ENCODE results near the gene CDC42BPG.

The CDC42BPG gene

DNA sequence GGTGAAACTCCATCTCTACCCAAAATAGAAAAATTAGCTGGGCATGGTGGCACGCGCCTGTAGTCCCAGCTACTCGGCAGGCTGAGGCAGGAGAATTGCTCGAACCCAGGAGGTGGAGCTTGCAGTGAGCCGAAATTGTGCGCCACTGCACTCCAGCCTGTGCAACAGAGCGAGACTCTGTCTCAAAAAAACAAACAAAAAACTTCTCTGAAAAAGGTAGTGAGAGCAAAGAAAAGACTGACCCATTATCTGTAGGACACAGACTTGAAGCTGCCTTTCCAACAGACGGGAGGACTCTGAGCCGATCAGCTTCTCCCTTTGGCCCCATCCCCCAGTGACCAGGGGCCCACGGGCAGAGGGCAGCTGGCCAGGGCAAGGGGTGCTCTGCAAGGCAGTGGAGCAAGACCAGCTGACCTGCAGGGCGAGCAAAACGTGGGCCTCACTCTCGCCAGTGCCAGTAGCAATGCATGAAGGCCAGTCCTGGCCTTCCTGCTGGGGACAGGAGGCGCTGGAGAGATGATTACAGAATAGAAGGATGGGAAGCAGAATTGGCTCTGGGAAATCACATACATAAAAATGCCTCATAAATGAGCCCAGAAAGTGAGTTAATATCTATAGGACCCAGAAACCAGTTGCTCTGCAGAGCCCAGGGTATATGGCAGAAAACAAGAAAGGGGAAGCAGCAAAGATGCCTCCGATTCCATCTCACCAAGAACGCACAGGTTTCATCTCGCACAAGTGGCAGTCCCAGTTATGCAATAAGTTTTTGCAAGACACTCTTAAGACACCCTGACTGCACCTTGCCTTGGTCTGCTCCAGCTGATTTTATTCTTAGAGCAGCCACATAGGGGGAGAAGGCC, 31.1 kb upstream of the CDC42BPG start:
- no peak for DNase-seq (ENCODE audit: low read depth)
- peak overlapping the region; percentile 99 for H3K4me3 ChIP-seq (ENCODE audit: low read depth, low read length)
- in situ Hi-C loops (cut with HindIII; ENCODE audit: low sequenced_read_pairs): no loop called here
- TF ChIP-seq, protein P1, sequence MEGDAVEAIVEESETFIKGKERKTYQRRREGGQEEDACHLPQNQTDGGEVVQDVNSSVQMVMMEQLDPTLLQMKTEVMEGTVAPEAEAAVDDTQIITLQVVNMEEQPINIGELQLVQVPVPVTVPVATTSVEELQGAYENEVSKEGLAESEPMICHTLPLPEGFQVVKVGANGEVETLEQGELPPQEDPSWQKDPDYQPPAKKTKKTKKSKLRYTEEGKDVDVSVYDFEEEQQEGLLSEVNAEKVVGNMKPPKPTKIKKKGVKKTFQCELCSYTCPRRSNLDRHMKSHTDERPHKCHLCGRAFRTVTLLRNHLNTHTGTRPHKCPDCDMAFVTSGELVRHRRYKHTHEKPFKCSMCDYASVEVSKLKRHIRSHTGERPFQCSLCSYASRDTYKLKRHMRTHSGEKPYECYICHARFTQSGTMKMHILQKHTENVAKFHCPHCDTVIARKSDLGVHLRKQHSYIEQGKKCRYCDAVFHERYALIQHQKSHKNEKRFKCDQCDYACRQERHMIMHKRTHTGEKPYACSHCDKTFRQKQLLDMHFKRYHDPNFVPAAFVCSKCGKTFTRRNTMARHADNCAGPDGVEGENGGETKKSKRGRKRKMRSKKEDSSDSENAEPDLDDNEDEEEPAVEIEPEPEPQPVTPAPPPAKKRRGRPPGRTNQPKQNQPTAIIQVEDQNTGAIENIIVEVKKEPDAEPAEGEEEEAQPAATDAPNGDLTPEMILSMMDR (IDR thresholded peaks at IDR 0.05; ENCODE audit: low read depth, low read length, missing control alignments): peak; percentile 14

DNA sequence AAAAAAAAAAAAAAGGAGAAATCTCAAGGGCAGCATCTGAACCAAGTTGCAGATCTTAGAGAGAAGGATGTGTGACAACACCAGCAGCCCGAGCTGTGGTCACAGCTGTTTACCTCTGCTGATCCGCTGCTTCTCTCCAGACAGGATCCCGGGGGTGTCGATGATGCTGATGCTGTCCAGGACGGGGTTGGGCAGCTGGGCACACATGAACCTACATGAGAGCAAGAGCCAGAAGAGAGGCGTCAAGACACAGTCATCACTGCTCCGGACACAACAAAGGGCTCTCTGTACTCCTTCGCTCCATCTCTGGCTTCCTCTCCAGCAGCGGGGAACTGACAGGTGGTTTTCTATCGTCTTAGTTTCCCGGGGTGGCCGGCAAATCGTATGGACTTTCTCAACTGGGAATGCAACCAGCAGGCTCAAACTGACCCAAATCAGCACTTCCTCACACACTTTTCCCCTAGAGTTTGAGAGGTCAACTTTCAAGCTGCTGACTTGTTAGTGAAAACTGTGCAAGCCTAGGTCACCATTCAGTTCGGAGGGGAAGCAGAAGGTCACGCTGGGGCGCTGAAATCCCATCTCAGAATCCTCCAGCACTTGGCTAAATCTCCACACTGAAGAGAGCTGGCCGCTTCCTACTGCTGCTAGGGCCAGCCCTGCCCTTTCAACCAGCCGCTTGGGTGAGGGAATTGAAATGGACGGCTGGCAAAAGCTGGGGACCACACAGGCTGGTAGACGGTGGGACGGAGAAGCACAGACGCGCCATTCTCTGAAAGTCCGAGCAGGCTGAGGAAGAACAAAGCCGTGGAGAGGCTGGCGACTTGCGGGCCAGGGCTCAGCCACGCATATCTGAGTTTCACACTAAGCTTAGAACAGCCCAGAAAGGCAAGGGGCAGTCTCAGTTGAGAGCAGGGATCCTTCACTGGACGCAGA, 30.1 kb upstream of the CDC42BPG start:
- in situ Hi-C loops (cut with HindIII; ENCODE audit: low sequenced_read_pairs): loop anchor here (25.0 kb wide), 1 partner anchor 112 kb away; the partner anchor contains the start of gene PYGM
- H3K4me3 ChIP-seq (ENCODE audit: low read depth, low read length): peak overlapping the region; percentile 99
- DNase-seq (ENCODE audit: low read depth): no peak
- TF ChIP-seq, protein P1 (IDR thresholded peaks at IDR 0.05; ENCODE audit: low read depth, low read length, missing control alignments): no peak

DNA sequence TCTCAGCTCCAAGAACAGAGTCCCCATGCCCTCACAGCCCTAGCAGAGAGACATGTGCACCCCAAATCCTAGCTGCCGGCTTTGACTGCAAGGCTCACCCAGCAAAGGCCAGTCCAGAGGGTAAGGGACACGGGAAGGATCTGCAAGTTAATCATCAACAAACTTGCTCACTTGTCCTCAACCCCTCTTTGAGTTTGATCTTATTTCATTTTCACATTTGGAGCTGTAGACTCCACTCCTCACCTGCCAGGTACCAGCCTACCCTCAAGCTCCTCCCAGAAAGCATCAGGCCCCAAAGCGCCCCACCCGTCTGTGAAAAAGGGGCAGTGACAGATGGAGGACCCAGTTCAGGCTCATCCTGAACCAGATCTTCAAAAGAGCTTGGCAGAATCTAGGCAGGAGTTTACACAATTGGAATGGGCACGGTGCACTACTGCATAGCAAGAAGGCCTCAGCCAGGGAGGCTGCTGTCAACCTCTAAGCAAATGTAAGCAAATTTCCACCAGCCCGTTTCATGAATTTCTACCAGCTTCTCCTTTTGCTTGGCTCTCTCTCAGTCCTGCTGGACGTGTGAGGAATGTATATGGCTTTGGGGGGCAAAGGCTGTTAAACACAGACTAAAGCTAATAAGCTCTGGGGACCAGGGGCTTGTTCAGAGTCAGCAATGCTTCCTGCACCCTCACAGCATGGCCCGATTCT, 28.5 kb upstream of the CDC42BPG start:
- in situ Hi-C loops (cut with HindIII; ENCODE audit: low sequenced_read_pairs): loop anchor here (25.0 kb wide), 1 partner anchor 111 kb away; the partner anchor contains the start of gene PYGM

DNA sequence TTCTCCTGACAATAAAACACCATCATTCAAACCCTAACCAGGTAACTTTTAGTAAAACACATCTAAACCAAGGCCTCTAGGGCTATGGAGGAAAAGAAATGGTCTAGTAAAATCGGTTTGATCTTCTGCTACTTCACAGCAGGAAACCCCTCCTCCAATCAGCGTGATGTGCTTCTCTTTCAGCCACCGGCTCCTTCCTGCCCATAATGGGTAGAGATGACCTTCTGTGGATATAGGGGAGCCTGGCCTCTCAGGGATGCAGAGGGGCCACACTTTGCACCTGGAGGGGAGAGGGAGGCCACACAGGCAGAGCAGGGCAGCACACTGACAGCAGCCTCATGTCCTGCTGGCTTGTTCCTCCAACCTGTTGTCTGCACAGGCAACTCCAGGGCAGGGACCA, 27.0 kb upstream of the CDC42BPG start:
- in situ Hi-C loops (cut with HindIII; ENCODE audit: low sequenced_read_pairs): loop anchor here (25.0 kb wide), 1 partner anchor 109 kb away; the partner anchor contains the start of gene PYGM
- no peak overlapping the region for H3K4me3 ChIP-seq (ENCODE audit: low read depth, low read length)
- TF ChIP-seq, protein P1 (IDR thresholded peaks at IDR 0.05; ENCODE audit: low read depth, low read length, missing control alignments): no peak
- no peak for DNase-seq (ENCODE audit: low read depth)

More for the DNA sequence above, 28.5 kb upstream of the CDC42BPG start:
- no peak overlapping the region for H3K4me3 ChIP-seq (ENCODE audit: low read depth, low read length)
- TF ChIP-seq, protein P1 (IDR thresholded peaks at IDR 0.05; ENCODE audit: low read depth, low read length, missing control alignments): no peak
- no peak for DNase-seq (ENCODE audit: low read depth)

DNA sequence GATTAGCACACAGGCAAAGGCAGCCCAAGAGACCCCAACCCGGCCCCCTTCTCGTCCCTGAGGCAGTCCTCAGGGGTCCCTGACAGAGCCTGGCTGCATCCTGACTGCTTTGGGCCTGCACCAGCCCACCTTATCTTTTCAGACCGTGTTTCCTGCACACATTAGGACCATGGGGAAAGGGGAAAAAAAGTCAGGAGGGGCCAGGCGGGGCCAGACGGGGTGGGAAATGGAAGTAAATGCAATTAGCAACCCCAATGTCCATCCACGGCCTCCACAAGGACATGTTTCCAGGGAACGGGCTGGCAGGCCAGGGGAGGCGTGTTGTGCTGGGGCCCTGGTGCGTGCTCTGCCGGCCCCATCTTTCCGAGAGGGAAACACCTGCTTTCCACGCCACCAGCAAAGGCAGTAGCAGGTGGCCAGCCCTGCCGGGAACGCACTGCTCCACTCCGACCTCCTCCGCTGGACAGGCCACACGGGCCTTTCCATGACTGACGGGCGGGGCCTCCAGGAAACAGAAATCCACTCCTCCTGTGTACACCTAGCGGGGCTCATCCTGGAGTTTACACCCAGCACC, 26.5 kb upstream of the CDC42BPG start:
- in situ Hi-C loops (cut with HindIII; ENCODE audit: low sequenced_read_pairs): loop anchor here (25.0 kb wide), 1 partner anchor 109 kb away; the partner anchor contains the start of gene PYGM
- DNase-seq (ENCODE audit: low read depth): no peak
- TF ChIP-seq, protein P1 (IDR thresholded peaks at IDR 0.05; ENCODE audit: low read depth, low read length, missing control alignments): no peak
- peak overlapping the region; percentile 26 for H3K4me3 ChIP-seq (ENCODE audit: low read depth, low read length)
